Measurements from ENCODE around the gene CLRN3.

Gene CLRN3

GRCh38 chr10:127874671-127875448, 17.9 kb downstream of the CLRN3 start:
- DNase-seq (ENCODE audit: low read depth) = no peak

GRCh38 chr10:127873901-127874470, 18.8 kb downstream of the CLRN3 start:
- no peak for DNase-seq (ENCODE audit: low read depth)

- DNase-seq (ENCODE audit: low read depth) = no peak
These were observed 19.7 kb downstream of the CLRN3 start for GRCh38 chr10:127872871-127873600.

GRCh38 chr10:127872011-127872761, 20.6 kb downstream of the CLRN3 start:
- no peak for DNase-seq (ENCODE audit: low read depth)

- DNase-seq (ENCODE audit: low read depth) = no peak
These were observed 21.1 kb downstream of the CLRN3 start for GRCh38 chr10:127871631-127872010.

- DNase-seq (ENCODE audit: low read depth) = no peak
These were observed 23.4 kb downstream of the CLRN3 start for GRCh38 chr10:127869329-127869728.

GRCh38 chr10:127867805-127868204, 24.9 kb downstream of the CLRN3 start:
- no peak for DNase-seq (ENCODE audit: low read depth)

GRCh38 chr10:127866276-127867013, 26.3 kb downstream of the CLRN3 start:
- DNase-seq (ENCODE audit: low read depth) = no peak

- no peak for DNase-seq (ENCODE audit: low read depth)
These were observed 29.4 kb downstream of the CLRN3 start for GRCh38 chr10:127863231-127863825.

- no peak for DNase-seq (ENCODE audit: low read depth)
These were observed 32.1 kb downstream of the CLRN3 start for GRCh38 chr10:127860592-127860991.

GRCh38 chr10:127855976-127856375, 36.8 kb downstream of the CLRN3 start:
- DNase-seq (ENCODE audit: low read depth) = no peak

- no peak for DNase-seq (ENCODE audit: low read depth)
These were observed 37.2 kb downstream of the CLRN3 start for GRCh38 chr10:127855591-127855881.

GRCh38 chr10:127854769-127855590, 37.8 kb downstream of the CLRN3 start:
- DNase-seq (ENCODE audit: low read depth) = no peak

GRCh38 chr10:127853868-127854768, 38.6 kb downstream of the CLRN3 start:
- peak; percentile 38 for DNase-seq (ENCODE audit: low read depth)

GRCh38 chr10:127852456-127852855, 40.3 kb downstream of the CLRN3 start:
- DNase-seq (ENCODE audit: low read depth) = no peak

GRCh38 chr10:127851661-127852194, 41.0 kb downstream of the CLRN3 start:
- no peak for DNase-seq (ENCODE audit: low read depth)

GRCh38 chr10:127850944-127851343, 41.8 kb downstream of the CLRN3 start:
- no peak for DNase-seq (ENCODE audit: low read depth)

- DNase-seq (ENCODE audit: low read depth) = no peak
These were observed 42.8 kb downstream of the CLRN3 start for GRCh38 chr10:127849921-127850320.

GRCh38 chr10:127849224-127849623, 43.5 kb downstream of the CLRN3 start:
- no peak for DNase-seq (ENCODE audit: low read depth)

Data from activated T-cell treated with anti-CD3 and anti-CD28 coated beads for 24 hours (primary cell).